Small intestine (tissue), 7 donors: Measurements from ENCODE around the gene LRRC7. TPM values are rescaled to one million over a fixed set of nuclear protein-coding genes. Genes with fewer than 3 reads are reported as not detected.

Source experiments
- DNase-seq, 2 donors: peaks; one replicate each; pipeline versions ENCODE4 v3.0.0 to v3.0.0-alpha.2; 2013
- FAIRE-seq: peaks from 2 replicates; lab custom pipeline; 2012; peaks lifted over from hg19 to GRCh38; lab: Jason Lieb, UNC
- H3K27ac ChIP-seq, 3 donors: one replicate each; pipeline ENCODE4 v1.5.1; 2013; ENCODE audit warnings: low read length in 2 of 3, mild to moderate bottlenecking in 2 of 3, control low read depth in 1 of 3, inconsistent platforms in 1 of 3, low read depth in 1 of 3, moderate library complexity in 1 of 3
- H3K27me3 ChIP-seq, 3 donors: one replicate each; pipeline ENCODE4 v1.6.1; 2013; ENCODE audit warnings: low read length in 3 of 3, inconsistent platforms in 1 of 3; ENCODE audit not compliant: control insufficient read depth in 3 of 3, insufficient read depth in 3 of 3
- H3K36me3 ChIP-seq, 3 donors: one replicate each; pipeline ENCODE4 v1.6.1; 2013; ENCODE audit warnings: low read length in 3 of 3, inconsistent platforms in 1 of 3, low read depth in 1 of 3, mild to moderate bottlenecking in 1 of 3, moderate library complexity in 1 of 3; ENCODE audit not compliant: control insufficient read depth in 3 of 3, insufficient read depth in 2 of 3
- H3K4me1 ChIP-seq, 3 donors: one replicate each; pipeline ENCODE4 v1.6.1; 2013; ENCODE audit warnings: low read length in 2 of 3, inconsistent platforms in 1 of 3, low read depth in 1 of 3, mild to moderate bottlenecking in 1 of 3, moderate library complexity in 1 of 3; ENCODE audit not compliant: control insufficient read depth in 3 of 3, insufficient read depth in 2 of 3
- H3K4me3 ChIP-seq, 3 donors: one replicate each; pipeline ENCODE4 v1.5.1; 2013; ENCODE audit warnings: low read length in 3 of 3, control low read depth in 1 of 3, inconsistent platforms in 1 of 3, low read depth in 1 of 3, mild to moderate bottlenecking in 1 of 3, moderate library complexity in 1 of 3
- H3K9me3 ChIP-seq, 2 donors: one replicate each; pipeline ENCODE4 v1.6.1; 2013; ENCODE audit warnings: low read depth in 1 of 2, low read length in 1 of 2; ENCODE audit not compliant: control insufficient read depth in 2 of 2, insufficient read depth in 1 of 2
- WGBS, 3 donors: extraction: QIAGEN DNeasy Blood & Tissue Kit; methylation state at CpG; one replicate each; pipeline ENCODE4 v1.1.7; 2013; 5-methylcytosine and 5-hydroxymethylcytosine counted together
- polyA plus RNA-seq, 4 donors: library from polyadenylated mRNA; stranded (reverse) in 3 of 4; unstranded in 1 of 4; fragments of 200-250 nt in 3 of 4; fragments of 120-200 nt in 1 of 4; gene quantifications; one replicate each; pipeline versions ENCODE4 v1.2.1 to v1.2.3, GENCODE V29; 2013
- donor health status: healthy with polysubstance abuse.
- donor health status: control.
- donor health status: control.
- donor health status: Bipolar disorder and iron deficiency.
- donor health status: healthy.

The LRRC7 gene
- polyA plus RNA-seq, 4 donors = 0.33 to 2.2 TPM; not detected in 2

DNA sequence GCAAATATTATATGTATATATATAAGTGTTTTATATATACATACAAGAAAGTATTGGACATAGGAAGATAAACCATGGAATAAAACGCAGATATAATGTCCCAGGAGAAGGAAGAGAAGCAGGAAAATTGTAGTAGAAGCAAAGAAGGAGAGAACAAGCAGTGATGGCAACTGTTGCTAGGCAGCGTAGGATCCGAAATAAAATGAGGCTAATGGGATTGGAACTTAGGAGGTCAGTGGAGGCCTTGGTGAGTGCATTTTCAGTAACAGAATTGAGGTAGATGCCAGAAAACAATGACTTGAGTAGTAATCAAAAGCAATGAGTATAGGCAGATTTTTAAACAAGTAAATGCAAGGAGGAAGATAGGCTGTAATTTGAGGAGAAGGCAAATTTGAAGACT lies 265.8 kb downstream of the LRRC7 start:
- Histone ChIP-seq H3K27ac (no peak overlapping the region), H3K36me3 (no peaks in the 10 kb centered on the region), H3K4me1 (no peaks in the 10 kb centered on the region), H3K9me3 (no peaks in the 10 kb centered on the region), H3K4me3 (no peak overlapping the region), H3K27me3 (no peaks in the 10 kb centered on the region)
- FAIRE-seq = no peak
- 80 to 81% (median 81%) methylated on average over 3 of the region's 3 CpGs for WGBS, 3 donors
- no peak for DNase-seq

DNA sequence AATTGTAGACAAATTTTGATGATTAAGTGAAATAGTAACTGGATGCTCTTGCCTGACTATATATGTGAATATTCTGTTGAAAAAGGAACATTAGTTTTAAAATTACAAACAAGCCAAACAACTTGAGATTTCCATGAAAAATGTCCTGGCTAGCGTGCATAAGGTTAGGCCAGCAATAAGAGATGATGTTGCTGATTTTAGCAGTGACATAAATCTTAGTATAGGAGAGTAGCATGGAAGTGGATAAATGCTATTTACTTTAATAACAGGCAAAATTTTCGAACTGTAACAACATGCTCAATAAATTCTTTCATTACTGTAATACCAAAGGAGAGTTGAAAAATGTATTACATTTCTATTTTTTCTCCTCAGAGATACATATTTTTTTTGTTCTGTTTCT lies 266.6 kb downstream of the LRRC7 start:
- H3K27me3 ChIP-seq = no peaks in the 10 kb centered on the region
- no peak for DNase-seq
- no peak overlapping the region for H3K4me3 ChIP-seq
- H3K27ac ChIP-seq = no peak overlapping the region
- no peaks in the 10 kb centered on the region for H3K9me3 ChIP-seq
- no peak for FAIRE-seq
- no peaks in the 10 kb centered on the region for H3K4me1 ChIP-seq
- WGBS, 3 donors = 57 to 61% (median 59%) methylated on average over 2 of the region's 2 CpGs
- H3K36me3 ChIP-seq = no peaks in the 10 kb centered on the region

GRCh38 chr1:69835955-69836354 lies 268.2 kb downstream of the LRRC7 start:
- 52 to 70% (median 69%) methylated on average over 2 of the region's 2 CpGs for WGBS, 3 donors
- H3K9me3 ChIP-seq = no peaks in the 10 kb centered on the region
- no peak for DNase-seq
- FAIRE-seq = no peak
- H3K36me3 ChIP-seq = no peaks in the 10 kb centered on the region
- H3K27ac ChIP-seq = no peak overlapping the region
- no peak overlapping the region for H3K4me3 ChIP-seq
- no peaks in the 10 kb centered on the region for H3K4me1 ChIP-seq
- H3K27me3 ChIP-seq = no peaks in the 10 kb centered on the region

GRCh38 chr1:69836971-69837636 lies 269.4 kb downstream of the LRRC7 start:
- 82 to 98% (median 90%) methylated on average over 1 of the region's 1 CpG for WGBS, 3 donors
- Histone ChIP-seq H3K27me3 (no peaks in the 10 kb centered on the region), H3K36me3 (no peaks in the 10 kb centered on the region), H3K4me3 (no peak overlapping the region), H3K4me1 (no peaks in the 10 kb centered on the region), H3K9me3 (no peaks in the 10 kb centered on the region), H3K27ac (no peak overlapping the region)
- DNase-seq (no peak), FAIRE-seq (no peak)

GRCh38 chr1:69842326-69842725 lies 274.6 kb downstream of the LRRC7 start:
- DNase-seq (no peak), FAIRE-seq (no peak)
- H3K36me3 ChIP-seq = no peaks in the 10 kb centered on the region
- 33 to 64% (median 57%) methylated on average over 1 of the region's 1 CpG for WGBS, 3 donors
- H3K27me3 ChIP-seq = no peaks in the 10 kb centered on the region
- H3K4me1 ChIP-seq = no peaks in the 10 kb centered on the region
- H3K9me3 ChIP-seq = no peaks in the 10 kb centered on the region
- H3K4me3 ChIP-seq = no peak overlapping the region
- no peak overlapping the region for H3K27ac ChIP-seq

DNA sequence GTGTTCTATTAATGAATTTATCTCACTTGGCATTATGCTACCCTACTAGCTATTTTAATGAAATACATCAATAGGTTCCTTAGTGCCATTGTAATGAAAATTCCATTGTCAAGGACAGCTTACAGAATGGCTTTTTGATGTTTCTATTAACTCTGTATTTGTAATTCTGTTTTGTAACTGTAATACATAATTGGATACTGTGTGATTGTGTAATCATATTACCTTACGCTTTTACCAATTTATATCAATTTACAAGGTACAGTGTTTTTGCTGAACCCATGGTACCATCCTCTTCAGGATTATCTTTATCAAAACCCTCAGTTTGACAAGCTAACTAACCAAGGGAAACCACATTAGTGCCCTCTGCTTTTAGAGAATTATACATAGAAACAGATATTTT lies 277.9 kb downstream of the LRRC7 start:
- Histone ChIP-seq H3K4me1 (no peaks in the 10 kb centered on the region), H3K4me3 (no peak overlapping the region), H3K27me3 (no peaks in the 10 kb centered on the region), H3K9me3 (no peaks in the 10 kb centered on the region), H3K27ac (no peak overlapping the region), H3K36me3 (no peaks in the 10 kb centered on the region)
- FAIRE-seq (no peak), DNase-seq (no peak)
- WGBS, 3 donors = 90 to 98% (median 92%) methylated on average over 1 of the region's 1 CpG

GRCh38 chr1:69846267-69846666 lies 278.5 kb downstream of the LRRC7 start:
- no peak for DNase-seq
- Histone ChIP-seq H3K36me3 (no peaks in the 10 kb centered on the region), H3K4me1 (no peaks in the 10 kb centered on the region), H3K4me3 (no peak overlapping the region), H3K27ac (no peak overlapping the region), H3K27me3 (no peaks in the 10 kb centered on the region), H3K9me3 (no peaks in the 10 kb centered on the region)
- FAIRE-seq = no peak
- 29 to 40% (median 33%) methylated on average over 3 of the region's 3 CpGs for WGBS, 3 donors

DNA sequence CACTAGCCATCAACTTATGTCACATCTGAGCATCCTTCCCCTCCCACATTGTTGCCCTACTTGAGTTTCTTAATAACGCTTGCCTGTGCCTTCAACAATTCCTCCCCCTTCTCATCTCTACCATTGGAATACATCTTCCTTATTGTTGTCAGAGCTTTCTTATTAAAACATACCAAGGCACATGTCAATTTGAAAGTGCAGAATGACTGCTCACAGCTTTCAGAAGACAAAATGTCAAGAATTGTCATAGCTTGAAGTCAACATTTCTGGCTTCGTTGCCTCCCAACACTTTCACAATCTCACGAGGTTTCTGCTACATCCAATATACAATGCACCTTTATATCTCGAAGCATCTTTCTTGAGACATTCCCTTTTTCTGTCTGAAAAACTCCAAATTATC lies 279.9 kb downstream of the LRRC7 start:
- Histone ChIP-seq H3K4me1 (no peaks in the 10 kb centered on the region), H3K27me3 (no peaks in the 10 kb centered on the region), H3K4me3 (no peak overlapping the region), H3K9me3 (no peaks in the 10 kb centered on the region), H3K27ac (no peak overlapping the region), H3K36me3 (no peaks in the 10 kb centered on the region)
- FAIRE-seq (no peak), DNase-seq (no peak)
- WGBS, 3 donors = 73 to 86% (median 82%) methylated on average over 4 of the region's 4 CpGs

- Histone ChIP-seq H3K36me3 (no peaks in the 10 kb centered on the region), H3K27ac (no peak overlapping the region), H3K27me3 (no peaks in the 10 kb centered on the region), H3K9me3 (no peaks in the 10 kb centered on the region), H3K4me1 (no peaks in the 10 kb centered on the region), H3K4me3 (no peak overlapping the region)
- 60 to 75% (median 67%) methylated on average over 4 of the region's 4 CpGs for WGBS, 3 donors
- no peak for FAIRE-seq
- no peak for DNase-seq
Observed at GRCh38 chr1:69852151-69852550, 284.4 kb downstream of the LRRC7 start.
